HepG2 (cell line): ENCODE results near the gene ZNF79. TPM values are rescaled to one million over a fixed set of nuclear protein-coding genes. Genes with fewer than 3 reads are reported as not detected.

Experiments
- ETV5 ChIP-seq: IDR thresholded peaks from 2 replicates; pipeline ENCODE4 v1.6.1; 2018; ENCODE audit warnings: missing biosample characterization, missing genetic modification reagents, inconsistent platforms, borderline replicate concordance
- MAZ ChIP-seq, 2 experiments: sonication (generic) in 1 of 2; formaldehyde crosslinking in 1 of 2; IDR thresholded peaks; 2 replicates each; pipeline versions ENCODE4 v1.5.0 to v1.6.1; 2012 to 2020; ENCODE audit warnings: low read depth in 2 of 2, mild to moderate bottlenecking in 2 of 2, borderline replicate concordance in 1 of 2, improper control_type of control experiment in 1 of 2, low read length in 1 of 2, missing genetic modification reagents in 1 of 2, moderate library complexity in 1 of 2
- ZC3H4 ChIP-seq: sonication (generic); formaldehyde crosslinking; IDR thresholded peaks from 2 replicates; pipeline ENCODE4 v1.4.0; 2020; ENCODE audit warnings: missing genetic modification reagents, borderline replicate concordance
- ZKSCAN8 ChIP-seq: IDR thresholded peaks from 2 replicates; pipeline ENCODE4 v1.6.1; 2016; ENCODE audit warnings: borderline replicate concordance, missing genetic modification reagents, missing compliant biosample characterization
- ZNF136 ChIP-seq: sonication (generic); formaldehyde crosslinking; IDR thresholded peaks from 2 replicates; pipeline ENCODE4 v1.8.1; 2022; ENCODE audit warnings: low read depth, mild to moderate bottlenecking, moderate library complexity, missing genetic modification reagents
- polyA plus RNA-seq, 8 experiments: library from polyadenylated mRNA; depleted of rRNA in 3 of 8; stranded (reverse) in 7 of 8; unstranded in 1 of 8; fragments of >200 nt; fragmentation: Illumina TruSeq in 4 of 8; extraction: Trizol in 4 of 8; gene quantifications; 2 replicates each; pipeline versions ENCODE4 v1.2.1 to v1.2.3, GENCODE V29; 2011 to 2016; ENCODE audit warnings: low read depth in 4 of 8, missing spikeins in 1 of 8, mixed read lengths in 1 of 8; ENCODE audit not compliant: insufficient read depth in 1 of 8
- total RNA-seq, 5 experiments: library from RNA; depleted of rRNA; stranded (reverse); fragments of >200 nt; fragmentation: Illumina TruSeq; extraction: Trizol; gene quantifications; 2 replicates each; pipeline ENCODE4 v1.2.3, GENCODE V29; 2016; ENCODE audit warnings: low read depth in 1 of 5
- TF ChIP-seq, protein P1 (sequence below): sonication (generic); formaldehyde crosslinking; IDR thresholded peaks from 2 replicates; pipeline ENCODE4 v1.4.0; 2020; ENCODE audit warnings: missing genetic modification reagents
- TF ChIP-seq, protein P2 (sequence below): sonication (generic); formaldehyde crosslinking; IDR thresholded peaks from 2 replicates; pipeline ENCODE4 v1.5.0; 2020; ENCODE audit warnings: mild to moderate bottlenecking, missing genetic modification reagents, borderline replicate concordance
- TF ChIP-seq, protein P3 (sequence below): IDR thresholded peaks from 2 replicates; pipeline ENCODE4 v1.4.0; 2020; ENCODE audit warnings: mild to moderate bottlenecking, missing genetic modification reagents
- TF ChIP-seq, protein P4 (sequence below): IDR thresholded peaks from 2 replicates; pipeline ENCODE4 v1.6.1; 2016; ENCODE audit warnings: control low read depth
- TF ChIP-seq, protein P5 (sequence below): sonication (generic); formaldehyde crosslinking; IDR thresholded peaks from 2 replicates; pipeline ENCODE4 v1.4.0; 2020; ENCODE audit warnings: missing genetic modification reagents, borderline replicate concordance

ZNF79 gene
- total and polyA plus RNA-seq, 2 of the 13 experiments (the other 11 are each of a cell fraction or from before 2014, with no cell fraction given) = 3.7 to 8.1 TPM

DNA sequence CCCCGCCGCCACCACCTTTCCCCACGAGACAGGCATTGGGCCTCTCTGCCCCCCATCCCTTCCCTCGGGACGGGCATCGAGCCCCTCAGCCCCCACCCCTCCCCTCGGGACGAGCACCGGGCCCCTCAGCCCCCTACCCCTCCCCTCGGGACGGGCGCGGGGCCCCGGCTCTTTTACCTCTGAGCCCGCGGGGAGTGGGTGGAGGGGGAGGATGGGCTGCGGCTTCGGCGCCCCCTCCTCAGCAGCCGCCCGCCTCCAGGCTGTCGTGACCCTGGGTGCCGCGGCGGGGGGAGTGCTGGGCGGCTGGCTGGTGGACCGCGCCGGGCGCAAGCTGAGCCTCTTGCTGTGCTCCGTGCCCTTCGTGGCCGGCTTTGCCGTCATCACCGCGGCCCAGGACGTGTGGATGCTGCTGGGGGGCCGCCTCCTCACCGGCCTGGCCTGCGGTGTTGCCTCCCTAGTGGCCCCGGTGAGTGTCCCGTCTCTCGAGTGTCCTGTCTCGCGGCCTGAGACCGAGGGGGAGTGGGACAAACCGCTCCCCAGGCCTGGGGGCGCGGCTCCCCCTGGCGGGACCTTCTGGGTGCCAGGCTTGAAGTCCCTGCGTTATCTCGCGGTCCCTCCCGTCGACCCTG is 26.4 kb upstream of the ZNF79 start (continued):
- TF ChIP-seq ZC3H4 (CRISPR knock-in tag) = peak; percentile 29; the same call in 1 of the 2 replicates
- TF ChIP-seq, protein P1, sequence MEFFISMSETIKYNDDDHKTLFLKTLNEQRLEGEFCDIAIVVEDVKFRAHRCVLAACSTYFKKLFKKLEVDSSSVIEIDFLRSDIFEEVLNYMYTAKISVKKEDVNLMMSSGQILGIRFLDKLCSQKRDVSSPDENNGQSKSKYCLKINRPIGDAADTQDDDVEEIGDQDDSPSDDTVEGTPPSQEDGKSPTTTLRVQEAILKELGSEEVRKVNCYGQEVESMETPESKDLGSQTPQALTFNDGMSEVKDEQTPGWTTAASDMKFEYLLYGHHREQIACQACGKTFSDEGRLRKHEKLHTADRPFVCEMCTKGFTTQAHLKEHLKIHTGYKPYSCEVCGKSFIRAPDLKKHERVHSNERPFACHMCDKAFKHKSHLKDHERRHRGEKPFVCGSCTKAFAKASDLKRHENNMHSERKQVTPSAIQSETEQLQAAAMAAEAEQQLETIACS (CRISPR knock-in tag) = no peak
- TF ChIP-seq MAZ (IDR thresholded peaks at IDR 0.05; ENCODE audit: borderline replicate concordance, low read depth, low read length) = no peak
- peak; percentile 34; the same call in 1 of the 2 replicates for TF ChIP-seq MAZ (CRISPR knock-in tag; IDR thresholded peaks at IDR 0.05; ENCODE audit: low read depth)
- TF ChIP-seq ETV5 = 0 out of 2 replicates have a peak, but pooled peaks have one; percentile 7
- no peak for TF ChIP-seq ZNF136
- TF ChIP-seq ZKSCAN8 (CRISPR knock-in tag) = 0 out of 2 replicates have a peak, but pooled peaks have one; percentile 19
- TF ChIP-seq, protein P2, sequence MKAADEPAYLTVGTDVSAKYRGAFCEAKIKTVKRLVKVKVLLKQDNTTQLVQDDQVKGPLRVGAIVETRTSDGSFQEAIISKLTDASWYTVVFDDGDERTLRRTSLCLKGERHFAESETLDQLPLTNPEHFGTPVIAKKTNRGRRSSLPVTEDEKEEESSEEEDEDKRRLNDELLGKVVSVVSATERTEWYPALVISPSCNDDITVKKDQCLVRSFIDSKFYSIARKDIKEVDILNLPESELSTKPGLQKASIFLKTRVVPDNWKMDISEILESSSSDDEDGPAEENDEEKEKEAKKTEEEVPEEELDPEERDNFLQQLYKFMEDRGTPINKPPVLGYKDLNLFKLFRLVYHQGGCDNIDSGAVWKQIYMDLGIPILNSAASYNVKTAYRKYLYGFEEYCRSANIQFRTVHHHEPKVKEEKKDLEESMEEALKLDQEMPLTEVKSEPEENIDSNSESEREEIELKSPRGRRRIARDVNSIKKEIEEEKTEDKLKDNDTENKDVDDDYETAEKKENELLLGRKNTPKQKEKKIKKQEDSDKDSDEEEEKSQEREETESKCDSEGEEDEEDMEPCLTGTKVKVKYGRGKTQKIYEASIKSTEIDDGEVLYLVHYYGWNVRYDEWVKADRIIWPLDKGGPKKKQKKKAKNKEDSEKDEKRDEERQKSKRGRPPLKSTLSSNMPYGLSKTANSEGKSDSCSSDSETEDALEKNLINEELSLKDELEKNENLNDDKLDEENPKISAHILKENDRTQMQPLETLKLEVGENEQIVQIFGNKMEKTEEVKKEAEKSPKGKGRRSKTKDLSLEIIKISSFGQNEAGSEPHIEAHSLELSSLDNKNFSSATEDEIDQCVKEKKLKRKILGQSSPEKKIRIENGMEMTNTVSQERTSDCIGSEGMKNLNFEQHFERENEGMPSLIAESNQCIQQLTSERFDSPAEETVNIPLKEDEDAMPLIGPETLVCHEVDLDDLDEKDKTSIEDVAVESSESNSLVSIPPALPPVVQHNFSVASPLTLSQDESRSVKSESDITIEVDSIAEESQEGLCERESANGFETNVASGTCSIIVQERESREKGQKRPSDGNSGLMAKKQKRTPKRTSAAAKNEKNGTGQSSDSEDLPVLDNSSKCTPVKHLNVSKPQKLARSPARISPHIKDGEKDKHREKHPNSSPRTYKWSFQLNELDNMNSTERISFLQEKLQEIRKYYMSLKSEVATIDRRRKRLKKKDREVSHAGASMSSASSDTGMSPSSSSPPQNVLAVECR (CRISPR knock-in tag) = 0 out of 2 replicates have a peak, but pooled peaks have one; percentile 24
- TF ChIP-seq, protein P3, sequence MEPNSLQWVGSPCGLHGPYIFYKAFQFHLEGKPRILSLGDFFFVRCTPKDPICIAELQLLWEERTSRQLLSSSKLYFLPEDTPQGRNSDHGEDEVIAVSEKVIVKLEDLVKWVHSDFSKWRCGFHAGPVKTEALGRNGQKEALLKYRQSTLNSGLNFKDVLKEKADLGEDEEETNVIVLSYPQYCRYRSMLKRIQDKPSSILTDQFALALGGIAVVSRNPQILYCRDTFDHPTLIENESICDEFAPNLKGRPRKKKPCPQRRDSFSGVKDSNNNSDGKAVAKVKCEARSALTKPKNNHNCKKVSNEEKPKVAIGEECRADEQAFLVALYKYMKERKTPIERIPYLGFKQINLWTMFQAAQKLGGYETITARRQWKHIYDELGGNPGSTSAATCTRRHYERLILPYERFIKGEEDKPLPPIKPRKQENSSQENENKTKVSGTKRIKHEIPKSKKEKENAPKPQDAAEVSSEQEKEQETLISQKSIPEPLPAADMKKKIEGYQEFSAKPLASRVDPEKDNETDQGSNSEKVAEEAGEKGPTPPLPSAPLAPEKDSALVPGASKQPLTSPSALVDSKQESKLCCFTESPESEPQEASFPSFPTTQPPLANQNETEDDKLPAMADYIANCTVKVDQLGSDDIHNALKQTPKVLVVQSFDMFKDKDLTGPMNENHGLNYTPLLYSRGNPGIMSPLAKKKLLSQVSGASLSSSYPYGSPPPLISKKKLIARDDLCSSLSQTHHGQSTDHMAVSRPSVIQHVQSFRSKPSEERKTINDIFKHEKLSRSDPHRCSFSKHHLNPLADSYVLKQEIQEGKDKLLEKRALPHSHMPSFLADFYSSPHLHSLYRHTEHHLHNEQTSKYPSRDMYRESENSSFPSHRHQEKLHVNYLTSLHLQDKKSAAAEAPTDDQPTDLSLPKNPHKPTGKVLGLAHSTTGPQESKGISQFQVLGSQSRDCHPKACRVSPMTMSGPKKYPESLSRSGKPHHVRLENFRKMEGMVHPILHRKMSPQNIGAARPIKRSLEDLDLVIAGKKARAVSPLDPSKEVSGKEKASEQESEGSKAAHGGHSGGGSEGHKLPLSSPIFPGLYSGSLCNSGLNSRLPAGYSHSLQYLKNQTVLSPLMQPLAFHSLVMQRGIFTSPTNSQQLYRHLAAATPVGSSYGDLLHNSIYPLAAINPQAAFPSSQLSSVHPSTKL = peak; percentile 42; the same call in 1 of the 2 replicates
- TF ChIP-seq, protein P4, sequence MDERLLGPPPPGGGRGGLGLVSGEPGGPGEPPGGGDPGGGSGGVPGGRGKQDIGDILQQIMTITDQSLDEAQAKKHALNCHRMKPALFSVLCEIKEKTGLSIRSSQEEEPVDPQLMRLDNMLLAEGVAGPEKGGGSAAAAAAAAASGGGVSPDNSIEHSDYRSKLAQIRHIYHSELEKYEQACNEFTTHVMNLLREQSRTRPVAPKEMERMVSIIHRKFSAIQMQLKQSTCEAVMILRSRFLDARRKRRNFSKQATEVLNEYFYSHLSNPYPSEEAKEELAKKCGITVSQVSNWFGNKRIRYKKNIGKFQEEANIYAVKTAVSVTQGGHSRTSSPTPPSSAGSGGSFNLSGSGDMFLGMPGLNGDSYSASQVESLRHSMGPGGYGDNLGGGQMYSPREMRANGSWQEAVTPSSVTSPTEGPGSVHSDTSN (CRISPR knock-in tag) = no peak
- TF ChIP-seq, protein P5, sequence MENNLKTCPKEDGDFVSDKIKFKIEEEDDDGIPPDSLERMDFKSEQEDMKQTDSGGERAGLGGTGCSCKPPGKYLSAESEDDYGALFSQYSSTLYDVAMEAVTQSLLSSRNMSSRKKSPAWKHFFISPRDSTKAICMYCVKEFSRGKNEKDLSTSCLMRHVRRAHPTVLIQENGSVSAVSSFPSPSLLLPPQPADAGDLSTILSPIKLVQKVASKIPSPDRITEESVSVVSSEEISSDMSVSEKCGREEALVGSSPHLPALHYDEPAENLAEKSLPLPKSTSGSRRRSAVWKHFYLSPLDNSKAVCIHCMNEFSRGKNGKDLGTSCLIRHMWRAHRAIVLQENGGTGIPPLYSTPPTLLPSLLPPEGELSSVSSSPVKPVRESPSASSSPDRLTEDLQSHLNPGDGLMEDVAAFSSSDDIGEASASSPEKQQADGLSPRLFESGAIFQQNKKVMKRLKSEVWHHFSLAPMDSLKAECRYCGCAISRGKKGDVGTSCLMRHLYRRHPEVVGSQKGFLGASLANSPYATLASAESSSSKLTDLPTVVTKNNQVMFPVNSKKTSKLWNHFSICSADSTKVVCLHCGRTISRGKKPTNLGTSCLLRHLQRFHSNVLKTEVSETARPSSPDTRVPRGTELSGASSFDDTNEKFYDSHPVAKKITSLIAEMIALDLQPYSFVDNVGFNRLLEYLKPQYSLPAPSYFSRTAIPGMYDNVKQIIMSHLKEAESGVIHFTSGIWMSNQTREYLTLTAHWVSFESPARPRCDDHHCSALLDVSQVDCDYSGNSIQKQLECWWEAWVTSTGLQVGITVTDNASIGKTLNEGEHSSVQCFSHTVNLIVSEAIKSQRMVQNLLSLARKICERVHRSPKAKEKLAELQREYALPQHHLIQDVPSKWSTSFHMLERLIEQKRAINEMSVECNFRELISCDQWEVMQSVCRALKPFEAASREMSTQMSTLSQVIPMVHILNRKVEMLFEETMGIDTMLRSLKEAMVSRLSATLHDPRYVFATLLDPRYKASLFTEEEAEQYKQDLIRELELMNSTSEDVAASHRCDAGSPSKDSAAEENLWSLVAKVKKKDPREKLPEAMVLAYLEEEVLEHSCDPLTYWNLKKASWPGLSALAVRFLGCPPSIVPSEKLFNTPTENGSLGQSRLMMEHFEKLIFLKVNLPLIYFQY (CRISPR knock-in tag) = 0 out of 2 replicates have a peak, but pooled peaks have one; percentile 36
